Jurkat, Clone E6-1 (cell line): ENCODE results near the gene ZSCAN22.
A peak's percentile ranks its signal among the peaks of the same experiment; 100 is the strongest.
"Not testable (repeated sequence)": the region's sequence is repeated elsewhere in the genome, so short reads cannot be mapped to it uniquely, and the experiment has no call there.

Experiments
- DNase-seq: peaks from one replicate; pipeline ENCODE4 v3.0.0-alpha.2; 2011; ENCODE audit warnings: low read depth, low spot score
- H3K4me3 ChIP-seq: 2 replicates; pipeline ENCODE4 v1.5.1; 2011; ENCODE audit warnings: mild to moderate bottlenecking, low read length, control low read depth, moderate library complexity

ZSCAN22 gene

DNA sequence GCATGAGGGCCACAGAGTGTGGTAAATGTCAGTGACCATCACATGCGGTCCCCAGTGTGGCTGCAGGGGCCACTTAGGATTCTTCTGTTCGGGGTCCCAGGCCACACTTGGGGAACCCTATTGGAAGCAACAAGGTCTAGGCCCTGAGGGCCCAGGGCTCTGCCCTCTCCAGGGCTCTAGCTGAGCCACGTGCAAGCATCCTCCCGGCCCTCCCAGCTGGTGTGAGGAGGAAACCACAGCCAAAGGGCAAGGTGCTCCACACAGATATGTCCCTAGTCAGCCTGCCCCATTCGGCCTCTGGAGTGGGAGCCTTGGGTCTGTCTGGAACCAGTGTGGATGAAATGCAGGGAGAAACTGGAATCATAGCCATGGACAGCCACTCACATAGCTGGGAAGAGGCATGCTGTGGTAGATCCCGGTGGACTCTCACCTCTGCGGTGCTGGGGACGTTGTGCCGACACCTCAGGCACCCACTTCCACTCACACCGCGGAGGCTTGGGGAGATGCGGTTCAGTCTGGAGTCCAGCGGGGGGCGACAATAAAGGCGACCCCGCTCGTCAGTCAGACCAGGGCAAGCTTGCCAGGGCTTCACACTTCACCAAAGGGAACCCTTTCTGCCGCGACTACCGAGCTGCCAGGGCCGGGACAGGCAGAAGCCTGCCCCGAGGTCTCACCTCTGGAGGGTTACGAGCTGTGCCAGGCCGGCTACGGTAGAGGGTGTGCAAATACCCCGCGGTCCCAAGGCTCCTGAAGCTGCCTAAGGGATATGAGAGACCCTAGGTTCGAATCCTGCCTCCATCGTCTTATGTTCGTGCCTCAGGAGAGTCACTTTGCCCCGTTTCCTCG is 40.0 kb downstream of the ZSCAN22 start:
- no peak for DNase-seq
- no peak overlapping the region for H3K4me3 ChIP-seq

DNA sequence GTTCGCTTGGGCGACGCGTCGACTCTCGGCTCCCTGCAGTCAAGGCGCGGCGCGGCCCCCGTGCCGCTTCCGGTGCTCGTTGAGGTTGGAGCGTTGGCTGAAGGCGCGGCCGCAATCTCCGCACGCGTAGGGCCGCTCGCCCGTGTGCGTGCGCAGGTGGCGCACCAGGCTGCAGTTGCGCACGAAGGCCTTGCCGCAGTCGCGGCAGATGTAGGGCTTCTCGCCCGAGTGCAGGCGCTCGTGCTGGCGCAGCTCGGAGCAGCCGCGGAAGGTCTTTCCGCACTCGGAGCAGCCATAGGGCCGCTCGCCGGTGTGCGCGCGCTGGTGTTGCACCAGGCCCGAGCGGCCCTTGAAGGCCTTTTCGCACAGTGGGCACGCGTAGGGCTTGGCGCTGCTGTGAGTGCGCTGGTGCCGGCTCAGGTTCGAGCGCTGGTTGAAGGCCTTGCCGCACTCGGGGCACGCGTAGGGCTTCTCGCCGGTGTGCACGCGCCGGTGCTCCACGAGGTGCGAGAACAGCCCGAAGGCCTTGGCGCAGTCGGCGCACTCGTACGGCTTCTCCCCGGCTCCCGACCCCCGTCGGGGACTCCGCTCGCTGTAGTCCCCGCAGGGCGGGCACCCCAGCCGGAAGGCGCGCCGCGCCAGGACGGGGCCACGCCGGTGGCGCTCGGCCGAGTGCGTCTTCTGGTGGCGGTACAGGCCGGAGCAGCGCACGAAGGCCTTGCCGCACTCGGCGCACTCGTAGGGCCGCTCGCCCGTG is 41.1 kb downstream of the ZSCAN22 start:
- no peak overlapping the region for H3K4me3 ChIP-seq

DNA sequence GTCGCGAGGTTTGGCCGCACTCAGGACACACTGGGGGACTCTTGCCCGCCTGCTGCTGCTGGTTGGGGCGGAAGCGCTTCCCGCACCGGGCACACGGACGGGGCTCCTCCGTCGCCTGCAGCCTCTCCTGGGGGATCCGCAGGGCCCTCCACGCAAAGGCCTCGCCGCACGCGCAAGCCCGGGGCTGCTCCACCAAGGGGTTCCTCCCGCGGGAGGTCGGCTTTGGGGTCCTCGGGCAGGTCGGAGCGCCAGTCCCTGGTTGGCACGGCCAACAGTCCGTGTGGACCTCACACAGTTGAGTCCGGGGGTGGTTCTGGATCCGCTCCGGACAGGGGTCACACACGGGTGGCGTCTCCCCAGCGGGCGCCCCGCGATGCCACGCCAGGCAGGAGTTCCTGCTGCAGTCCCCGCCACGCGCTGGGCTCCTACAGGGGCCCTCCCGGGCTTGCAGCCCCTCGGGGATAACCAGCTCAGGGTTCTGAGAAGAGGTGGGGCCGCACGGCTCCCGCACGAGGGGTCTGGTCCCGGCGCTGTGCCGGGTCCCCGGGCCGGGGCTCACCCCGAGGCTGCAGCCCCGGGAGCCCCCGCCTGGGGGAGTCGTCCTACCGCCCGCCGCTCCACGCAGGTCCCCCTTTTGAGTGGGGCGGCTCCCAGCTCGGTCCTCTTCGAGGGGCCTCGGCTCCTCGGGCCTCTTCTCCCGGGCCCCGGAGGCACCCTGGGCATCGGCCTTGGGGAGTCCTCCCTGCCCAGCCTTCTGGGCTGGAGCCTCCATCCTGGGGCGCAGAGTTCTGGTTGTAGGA is 42.0 kb downstream of the ZSCAN22 start:
- DNase-seq = no peak
- no peak overlapping the region for H3K4me3 ChIP-seq

More for the DNA sequence above, 41.1 kb downstream of the ZSCAN22 start:
- DNase-seq = no peak

DNA sequence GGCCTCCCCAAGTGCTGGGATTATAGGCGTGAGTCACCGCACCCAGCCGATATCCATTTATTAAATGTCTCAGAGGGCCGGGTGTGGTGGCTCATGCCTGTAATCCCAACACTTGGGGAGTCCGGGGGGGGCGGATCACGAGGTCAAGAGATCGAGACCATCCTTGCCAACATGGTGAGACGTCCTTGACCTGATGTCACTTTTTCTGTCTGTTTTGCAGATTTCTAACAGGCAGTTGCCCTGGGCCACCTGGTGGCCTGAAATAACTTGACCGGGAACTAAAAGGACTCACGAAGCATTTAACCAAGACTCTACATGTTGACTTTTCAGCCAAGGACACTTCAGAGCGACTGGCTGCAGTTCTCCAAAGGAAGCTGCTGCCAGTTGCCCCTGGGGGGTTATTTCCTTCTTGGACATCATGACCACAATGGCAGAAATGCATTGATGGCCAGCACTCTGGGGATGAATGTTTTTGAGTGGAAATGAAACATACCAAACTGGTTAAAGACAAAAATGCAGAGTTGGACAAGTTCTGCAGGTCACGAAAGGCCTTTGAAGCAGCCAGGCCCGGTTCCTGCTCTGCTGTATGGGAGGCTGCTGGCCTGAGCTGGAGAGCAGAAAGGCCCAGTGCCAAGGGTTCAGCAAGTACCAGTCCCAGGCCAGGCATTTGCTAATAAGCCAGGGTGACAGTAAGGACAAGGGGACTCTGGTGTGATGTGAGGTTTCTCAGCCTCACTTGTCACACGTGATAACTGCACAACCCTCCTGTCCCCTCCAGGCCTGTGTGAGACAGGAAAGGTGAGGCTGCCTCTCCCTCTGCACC is 45.7 kb downstream of the ZSCAN22 start:
- no peak for DNase-seq
- H3K4me3 ChIP-seq = no peak overlapping the region

DNA sequence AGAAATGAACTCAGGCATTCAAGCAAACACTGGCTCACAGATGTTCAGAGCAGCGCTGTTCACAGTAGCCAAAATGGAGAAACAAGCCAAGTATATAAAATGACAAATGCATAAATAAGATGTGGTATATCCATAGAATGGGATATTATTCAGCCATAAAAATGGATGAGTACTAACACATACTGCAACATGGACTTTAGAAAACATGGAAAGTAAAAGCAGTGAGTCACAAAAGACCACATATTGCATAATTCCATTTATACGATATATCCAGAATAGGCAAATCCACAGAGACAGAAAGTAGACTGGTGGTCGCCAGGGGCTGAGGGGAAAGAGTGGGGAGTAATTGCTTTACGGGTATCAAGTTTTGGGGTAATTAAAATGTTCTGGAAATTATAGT is 47.4 kb downstream of the ZSCAN22 start:
- DNase-seq = no peak
- H3K4me3 ChIP-seq = no peak overlapping the region

DNA sequence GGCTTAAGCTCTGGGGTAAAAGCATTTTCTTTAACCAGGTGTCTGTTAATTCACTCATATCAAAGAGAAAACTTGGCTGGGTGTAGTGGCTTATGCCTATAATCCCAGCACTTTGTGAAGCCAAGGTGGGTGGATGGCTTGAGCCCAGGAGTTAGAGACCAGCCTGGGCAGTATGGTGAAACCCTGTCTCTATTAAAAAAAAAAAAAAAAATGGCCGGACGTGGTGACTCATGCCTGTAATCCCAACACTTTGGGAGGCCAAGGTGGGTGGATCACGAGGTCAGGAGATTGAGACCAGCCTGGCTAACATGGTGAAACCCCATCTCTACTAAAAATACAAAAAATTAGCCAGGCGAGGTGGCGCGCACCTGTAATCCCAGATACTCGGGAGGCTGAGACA is 49.9 kb downstream of the ZSCAN22 start:
- H3K4me3 ChIP-seq, DNase-seq: not testable (repeated sequence)

DNA sequence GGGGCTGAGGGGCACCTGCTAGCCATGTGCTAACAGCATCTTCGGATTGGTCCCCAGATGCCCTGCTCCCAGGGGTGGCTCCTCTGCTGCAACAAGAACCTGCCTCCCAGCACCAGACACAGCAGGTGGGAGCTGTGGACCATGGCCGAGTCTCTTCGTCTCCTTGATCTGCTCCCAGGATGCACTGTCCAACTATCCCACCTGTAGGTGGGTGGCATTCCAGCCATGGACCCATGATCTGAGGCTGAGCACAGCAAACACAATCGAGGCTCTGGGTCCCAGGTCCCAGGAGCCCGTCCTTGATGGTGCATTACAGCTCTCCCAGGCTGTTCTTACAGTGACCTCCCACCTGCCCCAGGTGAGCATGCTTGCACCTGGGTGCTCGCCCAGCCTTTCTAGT is 52.5 kb downstream of the ZSCAN22 start:
- H3K4me3 ChIP-seq = no peak overlapping the region
- no peak for DNase-seq

DNA sequence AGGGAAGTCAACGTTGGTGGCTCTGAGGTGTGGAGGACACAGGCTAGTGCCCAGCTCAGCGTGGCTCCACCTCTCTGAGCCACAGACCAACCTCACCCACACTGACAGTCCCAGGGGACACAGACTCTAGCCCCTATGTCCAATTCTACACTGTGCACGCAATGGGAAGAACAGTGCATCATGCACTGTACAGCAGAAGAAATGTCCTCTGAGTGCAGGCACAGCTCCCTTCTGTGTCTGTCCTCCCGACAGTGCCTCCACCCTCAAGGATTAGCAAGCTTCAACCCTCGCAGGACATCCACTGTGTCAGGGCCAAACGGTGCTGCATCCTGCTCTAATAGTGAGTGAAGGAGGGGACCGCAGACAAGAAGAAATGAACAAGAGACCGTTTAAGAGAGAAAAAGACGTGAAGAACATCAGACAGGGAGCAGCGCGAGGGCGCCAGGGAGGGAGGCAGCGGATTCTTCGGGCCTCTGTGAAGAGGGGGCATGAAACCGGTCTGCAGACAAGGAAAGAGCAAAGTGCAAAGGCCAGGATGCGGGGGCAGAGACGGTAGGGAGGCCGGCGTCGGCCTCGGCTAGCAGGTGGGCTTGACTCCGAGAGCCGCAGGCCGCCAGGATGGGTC is 53.4 kb downstream of the ZSCAN22 start:
- H3K4me3 ChIP-seq = peak overlapping the region; percentile 86
- DNase-seq = no peak

DNA sequence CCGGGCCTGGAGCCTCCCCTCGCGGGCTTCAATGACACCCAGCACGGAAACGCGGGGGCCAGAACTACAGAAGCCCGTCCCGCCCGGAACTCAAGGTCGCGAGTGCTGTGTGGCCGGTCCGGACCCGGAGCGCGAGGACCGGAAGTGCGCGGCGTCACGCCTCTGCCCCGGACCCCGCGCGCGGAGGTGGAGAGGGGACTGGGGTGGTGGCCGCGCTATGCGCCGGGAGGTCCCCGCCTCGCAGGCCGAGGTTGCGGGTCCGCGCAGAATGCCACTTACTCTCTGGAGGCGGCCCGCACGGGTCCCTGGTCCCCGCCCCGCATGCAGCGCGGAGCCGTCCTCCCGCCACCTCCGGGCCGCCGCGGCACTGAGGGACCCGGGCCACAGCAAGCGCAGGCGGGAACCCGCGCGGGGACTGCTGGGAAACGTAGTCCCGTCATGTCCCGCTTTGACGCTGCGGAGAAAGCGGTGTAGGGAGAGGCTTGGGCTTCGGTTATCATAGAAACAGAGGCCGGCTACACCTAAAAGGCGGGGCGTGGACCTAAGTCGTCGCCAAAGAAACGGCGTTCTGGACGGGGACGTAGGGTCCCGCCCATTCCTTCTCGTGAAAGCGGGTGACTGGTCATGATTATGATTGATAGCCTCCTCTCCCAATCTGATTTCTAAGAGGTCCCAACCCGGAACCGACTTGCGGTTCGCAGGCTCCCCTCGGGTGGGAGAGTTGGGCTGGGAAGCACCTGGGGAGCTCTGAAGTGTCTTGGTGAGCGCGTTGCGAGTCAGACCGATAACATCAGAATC is 54.1 kb downstream of the ZSCAN22 start, which contains the start of gene ZNF837:
Gene ZNF837 (minus strand): TSS at position 369 of the 798 bp plus-strand sequence. CDS start 11,698 bp downstream, outside the sequence.
- H3K4me3 ChIP-seq = peak within 1 kb of the TSS; percentile 86
- DNase-seq = peak; percentile 100

DNA sequence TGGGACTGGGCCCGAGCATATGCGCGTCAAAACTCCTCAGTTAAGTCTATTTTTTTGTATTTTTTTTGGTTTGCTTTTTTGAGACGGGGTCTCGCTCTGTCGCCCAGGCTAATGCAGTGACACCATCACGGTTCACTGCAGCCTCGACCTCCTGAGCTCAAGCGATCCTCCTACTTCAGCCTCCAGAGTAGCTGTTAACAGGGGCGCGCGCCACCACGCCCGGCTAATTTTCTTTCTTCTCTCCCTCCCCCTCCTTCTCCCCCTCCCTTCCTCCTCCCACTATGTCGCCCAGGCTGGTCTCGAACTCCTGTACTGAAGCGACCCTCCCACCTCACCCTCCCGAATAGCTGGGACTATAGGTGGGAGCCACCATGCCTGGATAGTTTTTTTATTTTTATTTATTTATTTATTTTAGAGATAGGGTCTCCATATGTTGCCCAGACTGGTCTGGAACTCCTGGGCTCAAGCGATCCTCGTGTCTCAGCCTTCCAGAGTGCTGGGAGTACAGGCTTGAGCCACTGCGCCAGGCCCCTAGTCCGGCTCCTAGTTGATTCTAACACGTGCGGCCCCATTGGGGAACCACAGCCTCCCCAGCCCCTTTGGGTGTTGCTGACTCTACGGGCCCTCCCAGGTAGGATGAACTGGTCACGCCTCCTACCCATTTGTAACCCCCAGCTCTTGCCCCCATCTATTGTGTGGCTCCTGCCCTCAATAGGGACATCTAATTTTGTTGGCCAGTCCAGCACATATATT is 54.8 kb downstream of the ZSCAN22 start:
- H3K4me3 ChIP-seq = peak overlapping the region; percentile 86
- no peak for DNase-seq

DNA sequence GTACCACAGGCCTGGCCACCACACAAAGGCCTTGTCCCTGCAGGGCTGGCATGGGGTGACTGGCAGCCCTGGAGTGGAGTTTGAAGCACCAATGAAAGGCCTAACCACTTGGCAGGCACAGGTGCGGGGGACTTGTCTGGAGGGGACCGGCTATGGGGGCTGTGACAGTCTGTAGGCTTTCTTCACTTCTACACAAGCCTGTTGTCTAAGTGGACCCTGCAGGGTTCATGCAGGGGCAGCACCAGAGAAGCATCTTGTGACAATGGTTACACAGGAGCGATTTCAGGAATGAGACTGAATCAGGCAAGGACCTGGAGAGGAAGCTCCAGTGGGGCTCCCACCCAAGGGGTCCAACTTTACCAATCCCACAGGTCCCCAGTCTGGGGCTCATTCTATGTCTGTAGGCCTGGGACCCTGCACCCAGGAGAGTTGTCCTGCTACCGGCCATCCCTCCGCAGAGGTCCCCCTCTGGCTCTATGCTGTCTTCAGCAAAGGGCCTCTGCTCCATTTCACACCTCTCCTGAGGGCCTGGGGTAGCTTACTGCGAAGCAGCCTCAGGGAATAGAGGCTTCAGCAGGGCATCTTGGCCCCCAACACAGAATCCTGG is 56.3 kb downstream of the ZSCAN22 start:
- no peak for DNase-seq
- H3K4me3 ChIP-seq = no peak overlapping the region

DNA sequence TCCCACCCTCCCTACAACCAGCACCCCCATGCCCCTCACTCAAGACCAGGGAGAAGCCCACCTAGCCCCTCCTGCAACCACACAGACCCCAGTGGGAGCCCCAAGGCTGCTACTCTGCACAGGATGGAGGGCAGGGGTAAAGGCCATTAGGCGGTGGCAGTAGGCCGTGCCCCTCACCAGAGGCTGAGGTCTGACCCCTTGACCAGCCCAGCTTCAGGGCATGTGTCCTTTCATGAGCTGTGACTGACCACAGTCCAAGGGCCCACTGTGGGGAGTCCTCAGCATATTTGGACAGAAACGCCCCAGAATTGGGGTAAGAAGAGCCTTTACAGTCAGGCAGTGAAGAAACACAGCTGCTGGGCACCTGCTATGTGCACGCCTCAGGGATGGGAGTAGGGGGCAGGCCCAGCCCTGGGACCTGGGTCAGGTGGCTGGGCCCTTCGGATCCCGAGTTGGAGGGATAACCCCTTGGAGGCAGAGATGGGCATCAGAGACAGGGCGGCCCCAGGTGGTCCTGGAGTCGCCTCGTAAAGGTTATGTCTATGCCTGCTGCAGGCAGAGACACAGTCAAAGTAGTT is 58.6 kb downstream of the ZSCAN22 start:
- no peak for DNase-seq
- peak overlapping the region; percentile 100 for H3K4me3 ChIP-seq

DNA sequence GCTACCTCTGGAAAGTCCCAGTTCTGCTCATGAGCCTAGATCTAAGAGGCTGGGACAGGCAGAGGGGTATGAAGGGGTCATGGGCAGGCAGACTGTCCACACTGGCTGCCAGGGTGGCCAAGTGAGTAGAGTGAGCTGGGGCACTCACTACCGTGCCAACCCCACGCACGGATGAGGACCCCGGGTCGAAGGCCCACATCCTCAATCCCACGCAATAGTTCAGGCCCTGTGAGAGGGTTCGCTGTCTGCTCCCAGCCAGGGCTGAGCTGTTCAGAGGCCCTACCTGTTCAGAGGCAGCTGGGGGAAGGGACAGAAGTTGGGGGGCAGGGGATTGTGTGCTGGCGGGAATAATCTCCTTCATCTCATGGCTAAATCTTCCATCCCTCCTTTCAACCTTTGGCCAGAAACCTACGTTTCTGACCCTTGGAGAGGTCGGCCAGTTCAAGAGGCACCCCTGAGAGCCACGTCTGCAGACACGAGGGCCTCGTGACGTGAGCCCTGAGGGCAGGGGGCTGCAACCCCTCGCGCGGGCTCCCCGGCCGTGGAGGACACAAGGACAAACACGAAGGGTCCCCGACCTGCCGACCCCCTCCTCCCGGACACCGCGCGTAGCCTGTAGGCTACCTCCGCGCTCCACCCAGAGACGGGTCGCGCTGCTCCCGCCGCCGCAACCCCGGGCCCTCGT is 59.2 kb downstream of the ZSCAN22 start:
- no peak for DNase-seq
- peak overlapping the region; percentile 100 for H3K4me3 ChIP-seq

DNA sequence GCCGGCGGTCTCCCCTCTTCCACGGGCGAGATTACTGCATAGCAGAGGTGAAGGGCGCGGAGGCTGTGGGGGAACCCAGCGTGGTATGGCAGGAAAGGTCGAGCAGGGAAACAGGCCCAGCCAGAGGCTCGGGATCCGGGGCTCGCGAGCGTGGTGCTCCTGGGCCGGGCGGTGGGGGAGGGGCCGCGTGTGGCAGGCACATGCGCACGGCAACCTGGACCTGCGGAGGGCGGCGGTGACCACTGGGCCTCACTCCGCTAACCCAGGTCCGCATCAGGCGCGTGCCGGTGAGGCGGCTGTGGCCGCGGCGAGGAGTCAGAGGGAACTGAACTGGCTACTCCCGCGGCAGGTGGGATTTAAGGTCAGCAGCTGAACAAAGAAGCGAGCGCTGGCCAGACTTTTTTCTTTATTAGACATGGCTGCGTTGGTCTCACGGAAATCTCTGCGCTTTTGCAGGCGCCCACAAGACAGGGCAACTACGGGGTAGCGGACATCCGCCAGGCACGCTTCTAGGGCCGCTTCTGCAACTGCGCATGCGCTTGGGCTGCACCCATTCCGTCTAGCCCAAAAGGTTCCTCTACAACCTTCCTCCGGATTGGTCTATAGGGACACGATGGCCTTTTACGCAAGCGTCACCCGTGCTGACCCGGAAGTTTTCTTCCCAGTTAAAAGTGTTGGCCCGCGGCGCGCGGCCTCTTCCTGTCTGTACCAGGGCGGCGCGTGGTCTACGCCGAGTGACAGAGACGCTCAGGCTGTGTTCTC is 60.0 kb downstream of the ZSCAN22 start, which contains the start of gene RPS5:
Gene RPS5 (plus strand): TSS at position 694 of the 762 bp plus-strand sequence. CDS start 869 bp downstream, outside the sequence.
- peak within 1 kb of the TSS; percentile 100 for H3K4me3 ChIP-seq
- DNase-seq = peak; percentile 99
